GM19043 (cell line): ENCODE data around the gene NUDCD2.

Experiments used
- ATAC-seq: cut with Tn5 transposase; IDR thresholded peaks from one replicate; pipeline ENCODE4 v1.9.1; 2021; ENCODE audit warnings: low read depth; ENCODE audit not compliant: unreplicated experiment

NUDCD2 gene

GRCh38 chr5:163459819-163460561, at the start of gene NUDCD2:
NUDCD2 (minus strand) TSS chr5:163460102; CDS start chr5:163460050, 52 bp downstream.
- ATAC-seq: peak; percentile 72

- ATAC-seq: no peak
Observed at GRCh38 chr5:163509291-163509951, 49.5 kb upstream of the NUDCD2 start.

- no peak for ATAC-seq
Observed at GRCh38 chr5:163508753-163509152, 48.9 kb upstream of the NUDCD2 start.

- ATAC-seq: no peak
Observed at GRCh38 chr5:163506726-163507125, 46.8 kb upstream of the NUDCD2 start.

GRCh38 chr5:163506095-163506457, 46.2 kb upstream of the NUDCD2 start:
- peak; percentile 7 for ATAC-seq

- peak; percentile 83 for ATAC-seq
Observed at GRCh38 chr5:163505368-163506094, 45.6 kb upstream of the NUDCD2 start, which contains the start of gene MAT2B. MAT2B (plus strand) TSS chr5:163505619; CDS start chr5:163505687, 68 bp downstream.

GRCh38 chr5:163505049-163505367, 45.1 kb upstream of the NUDCD2 start:
- no peak for ATAC-seq

- no peak for ATAC-seq
Observed at GRCh38 chr5:163504079-163504931, 44.4 kb upstream of the NUDCD2 start.

- peak; percentile 11 for ATAC-seq
Observed at GRCh38 chr5:163503106-163504078, 43.5 kb upstream of the NUDCD2 start.

- ATAC-seq: no peak
Observed at GRCh38 chr5:163502521-163502920, 42.6 kb upstream of the NUDCD2 start.

- no peak for ATAC-seq
Observed at GRCh38 chr5:163498886-163499285, 39.0 kb upstream of the NUDCD2 start.

- peak; percentile 47 for ATAC-seq
Observed at GRCh38 chr5:163497315-163497714, 37.4 kb upstream of the NUDCD2 start.

- ATAC-seq: no peak
Observed at GRCh38 chr5:163496286-163496685, 36.4 kb upstream of the NUDCD2 start.

- ATAC-seq: no peak
Observed at GRCh38 chr5:163489745-163490075, 29.8 kb upstream of the NUDCD2 start.

GRCh38 chr5:163489055-163489744, 29.3 kb upstream of the NUDCD2 start:
- ATAC-seq: no peak

GRCh38 chr5:163478982-163479271, 19.0 kb upstream of the NUDCD2 start:
- ATAC-seq: no peak

GRCh38 chr5:163478126-163478981, 18.5 kb upstream of the NUDCD2 start:
- no peak for ATAC-seq

- ATAC-seq: no peak
Observed at GRCh38 chr5:163475411-163475810, 15.5 kb upstream of the NUDCD2 start.
